ENCODE measurements around the gene ATF3. TPM values are rescaled to one million over a fixed set of nuclear protein-coding genes. Genes with fewer than 3 reads are reported as not detected.

ATF3 gene
- total RNA-seq, 2 experiments from 2014 or later, result 10.4 to 12.7 TPM

DNA sequence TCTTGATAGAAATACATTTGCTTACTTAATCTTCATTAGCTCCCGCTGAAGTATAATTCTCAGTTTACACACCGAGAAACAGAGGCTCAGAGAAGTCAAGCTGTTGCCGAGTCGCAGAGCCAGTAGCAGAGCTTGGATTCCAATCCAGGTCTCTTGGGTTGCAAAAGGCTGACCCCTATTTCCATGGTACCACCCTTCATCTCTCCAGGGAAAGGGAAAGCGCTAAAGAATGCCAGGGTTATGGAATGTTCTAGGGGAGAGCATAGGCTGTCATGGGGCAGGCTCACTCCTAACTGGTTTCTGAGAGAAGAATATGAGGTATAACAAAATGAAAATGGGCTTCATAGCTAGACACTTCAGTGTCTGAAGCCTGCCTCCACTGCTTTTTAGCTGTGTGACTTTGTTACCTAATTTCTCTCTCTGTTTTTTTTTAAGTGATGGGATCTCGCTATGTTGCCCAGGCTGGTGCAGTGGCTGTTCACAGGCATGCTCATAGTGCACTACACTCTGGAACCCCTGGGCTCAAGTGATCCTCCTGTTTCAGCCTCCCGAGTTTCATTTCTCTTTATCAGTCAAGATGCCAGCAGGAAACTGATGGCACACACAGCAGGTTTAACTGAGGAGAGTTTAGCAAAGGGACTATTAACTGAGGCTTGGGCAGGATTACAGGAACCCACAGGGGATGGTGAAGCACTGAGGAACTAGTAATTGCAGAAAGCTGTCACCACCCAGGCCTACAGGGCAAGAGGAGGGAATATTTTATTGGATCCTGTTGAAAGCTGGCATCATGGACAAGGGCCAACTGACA, 25.5 kb upstream of the ATF3 start:
- ChIA-PET CTCF (no interaction called here), POLR2A (no interaction called here)
- H3K27me3 Mint-ChIP-seq, result peaks cover 55% of the 10 kb centered on the region

DNA sequence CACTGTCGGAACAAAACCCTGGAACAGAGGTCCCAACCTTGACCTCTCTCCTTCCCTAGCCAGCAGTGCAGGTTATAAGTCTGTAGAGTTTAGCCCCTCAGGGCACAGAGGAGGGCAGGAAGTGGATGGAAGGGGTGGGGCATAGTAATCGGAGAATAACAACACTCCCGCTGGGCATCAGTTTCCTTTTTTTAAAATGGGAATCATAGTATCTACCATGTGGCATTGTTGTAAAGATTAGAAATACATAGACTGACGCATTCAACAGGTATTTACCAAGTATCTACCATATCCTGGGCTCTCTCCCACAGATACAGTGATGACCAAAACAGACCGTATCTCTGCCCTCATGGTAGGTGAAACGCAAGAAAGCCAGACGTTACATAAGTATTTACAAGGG, 24.9 kb upstream of the ATF3 start:
- TF ChIP-seq, protein P1, sequence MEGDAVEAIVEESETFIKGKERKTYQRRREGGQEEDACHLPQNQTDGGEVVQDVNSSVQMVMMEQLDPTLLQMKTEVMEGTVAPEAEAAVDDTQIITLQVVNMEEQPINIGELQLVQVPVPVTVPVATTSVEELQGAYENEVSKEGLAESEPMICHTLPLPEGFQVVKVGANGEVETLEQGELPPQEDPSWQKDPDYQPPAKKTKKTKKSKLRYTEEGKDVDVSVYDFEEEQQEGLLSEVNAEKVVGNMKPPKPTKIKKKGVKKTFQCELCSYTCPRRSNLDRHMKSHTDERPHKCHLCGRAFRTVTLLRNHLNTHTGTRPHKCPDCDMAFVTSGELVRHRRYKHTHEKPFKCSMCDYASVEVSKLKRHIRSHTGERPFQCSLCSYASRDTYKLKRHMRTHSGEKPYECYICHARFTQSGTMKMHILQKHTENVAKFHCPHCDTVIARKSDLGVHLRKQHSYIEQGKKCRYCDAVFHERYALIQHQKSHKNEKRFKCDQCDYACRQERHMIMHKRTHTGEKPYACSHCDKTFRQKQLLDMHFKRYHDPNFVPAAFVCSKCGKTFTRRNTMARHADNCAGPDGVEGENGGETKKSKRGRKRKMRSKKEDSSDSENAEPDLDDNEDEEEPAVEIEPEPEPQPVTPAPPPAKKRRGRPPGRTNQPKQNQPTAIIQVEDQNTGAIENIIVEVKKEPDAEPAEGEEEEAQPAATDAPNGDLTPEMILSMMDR (IDR thresholded peaks at IDR 0.05), result no peak
- H3K4me1 Mint-ChIP-seq (ENCODE audit: low read depth), result no peaks in the 10 kb centered on the region
- no peaks in the 10 kb centered on the region for H3K9me3 Mint-ChIP-seq
- H3K36me3 Mint-ChIP-seq (ENCODE audit: low read depth), result no peaks in the 10 kb centered on the region
- no peak overlapping the region for H3K27ac ChIP-seq (ENCODE audit: low read depth in 1 of 2, low read length in 2 of 2)
- H3K27me3 Mint-ChIP-seq, result peaks cover 55% of the 10 kb centered on the region
- ChIA-PET POLR2A (no interaction called here), CTCF (no interaction called here)
- DNase-seq (no peak), ATAC-seq (ENCODE audit: poor library complexity) (no peak)
- H3K4me3 Mint-ChIP-seq, result no peak overlapping the region
- no peak overlapping the region for H3K27ac Mint-ChIP-seq
- H3K9me3 ChIP-seq (ENCODE audit: control insufficient read depth in 1 of 2, insufficient read depth in 1 of 2, low read length in 2 of 2), result peaks cover 0 to 3% of the 10 kb centered on the region in 2 experiments
- no peaks in the 10 kb centered on the region for H3K36me3 ChIP-seq (ENCODE audit: insufficient read depth, low read length)
- peaks cover 13 to 36% of the 10 kb centered on the region in 2 experiments for H3K27me3 ChIP-seq (ENCODE audit: control insufficient read depth in 1 of 2, insufficient read depth in 2 of 2, low read length in 2 of 2)
- H3K4me1 ChIP-seq (ENCODE audit: insufficient read depth, low read length), result peaks cover 6% of the 10 kb centered on the region
- H3K4me3 ChIP-seq (ENCODE audit: low read length), result no peak overlapping the region
- intact Hi-C loops (cut with DNase I, micrococcal nuclease), result no loop called here

More for the DNA sequence above, 25.5 kb upstream of the ATF3 start:
- Mint-ChIP-seq H3K4me3 (no peak overlapping the region), H3K4me1 (ENCODE audit: low read depth) (no peaks in the 10 kb centered on the region), H3K36me3 (ENCODE audit: low read depth) (no peaks in the 10 kb centered on the region), H3K27ac (no peak overlapping the region), H3K9me3 (no peaks in the 10 kb centered on the region)
- Histone ChIP-seq H3K9me3 (ENCODE audit: control insufficient read depth in 1 of 2, insufficient read depth in 1 of 2, low read length in 2 of 2) (peaks cover 0 to 3% of the 10 kb centered on the region in 2 experiments), H3K4me3 (ENCODE audit: low read length) (no peak overlapping the region), H3K4me1 (ENCODE audit: insufficient read depth, low read length) (peaks cover 6% of the 10 kb centered on the region), H3K27ac (ENCODE audit: low read depth in 1 of 2, low read length in 2 of 2) (no peak overlapping the region), H3K36me3 (ENCODE audit: insufficient read depth, low read length) (no peaks in the 10 kb centered on the region), H3K27me3 (ENCODE audit: control insufficient read depth in 1 of 2, insufficient read depth in 2 of 2, low read length in 2 of 2) (peaks cover 13 to 32% of the 10 kb centered on the region in 2 experiments)
- DNase-seq (no peak), ATAC-seq (ENCODE audit: poor library complexity) (no peak)
- intact Hi-C loops (cut with DNase I, micrococcal nuclease), result no loop called here
- TF ChIP-seq, protein P1 (IDR thresholded peaks at IDR 0.05), result no peak

DNA sequence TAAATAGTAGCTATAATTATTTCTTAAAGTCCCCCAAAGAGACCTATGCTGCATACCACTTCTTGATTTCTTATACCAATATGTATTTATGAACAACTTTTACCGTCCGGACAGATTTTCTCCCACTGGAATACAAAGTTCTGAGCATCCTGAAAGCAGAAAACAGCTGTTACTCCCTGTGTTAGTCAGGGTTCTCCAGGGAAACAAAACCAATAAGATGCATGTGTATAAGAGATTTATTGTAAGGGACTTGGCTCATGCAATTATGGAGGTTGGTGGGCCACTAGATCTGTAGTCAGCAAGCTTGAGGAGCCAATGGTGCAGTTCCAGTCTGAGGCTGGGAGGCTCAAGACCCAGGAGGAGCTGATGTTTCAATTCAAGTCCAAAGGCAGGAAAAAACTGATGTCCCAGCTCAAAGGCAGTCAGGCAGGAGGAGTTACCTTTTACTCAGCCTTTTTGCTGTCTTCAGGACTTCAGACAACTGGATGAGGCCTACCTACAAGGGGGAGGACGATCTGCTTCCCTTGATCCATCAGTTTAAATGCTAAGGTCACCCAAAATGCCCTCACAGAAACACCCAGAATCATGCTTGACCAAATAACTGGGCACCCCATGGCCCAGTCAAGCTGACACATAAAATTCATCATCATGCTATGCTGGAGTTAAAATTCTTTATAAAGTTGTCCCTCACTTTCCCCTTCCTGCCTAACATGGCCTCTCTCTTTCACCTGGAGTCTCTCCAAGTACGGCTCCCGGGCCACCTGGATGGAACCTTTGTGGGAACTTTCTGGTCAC, 24.3 kb upstream of the ATF3 start:
- Mint-ChIP-seq H3K36me3 (ENCODE audit: low read depth) (no peaks in the 10 kb centered on the region), H3K9me3 (no peaks in the 10 kb centered on the region), H3K27me3 (peaks cover 60% of the 10 kb centered on the region), H3K4me1 (ENCODE audit: low read depth) (no peaks in the 10 kb centered on the region), H3K4me3 (no peak overlapping the region), H3K27ac (no peak overlapping the region)
- H3K4me1 ChIP-seq (ENCODE audit: insufficient read depth, low read length), result peaks cover 6% of the 10 kb centered on the region
- H3K27ac ChIP-seq (ENCODE audit: low read depth in 1 of 2, low read length in 2 of 2), result no peak overlapping the region
- no peaks in the 10 kb centered on the region for H3K36me3 ChIP-seq (ENCODE audit: insufficient read depth, low read length)
- intact Hi-C loops (cut with DNase I, micrococcal nuclease), result no loop called here
- ATAC-seq (ENCODE audit: poor library complexity) (no peak), DNase-seq (no peak)
- H3K27me3 ChIP-seq (ENCODE audit: control insufficient read depth in 1 of 2, insufficient read depth in 2 of 2, low read length in 2 of 2), result peaks cover 13 to 36% of the 10 kb centered on the region in 2 experiments
- CTCF ChIA-PET, result no interaction called here
- POLR2A ChIA-PET, result no interaction called here
- no peak overlapping the region for H3K4me3 ChIP-seq (ENCODE audit: low read length)
- TF ChIP-seq, protein P1 (IDR thresholded peaks at IDR 0.05), result no peak
- peaks cover 0 to 3% of the 10 kb centered on the region in 2 experiments for H3K9me3 ChIP-seq (ENCODE audit: control insufficient read depth in 1 of 2, insufficient read depth in 1 of 2, low read length in 2 of 2)

All from CD4-positive, alpha-beta T cell (primary cell).